ACHN (cell line): ENCODE results near the gene MLH3.

Experiments used
- DNase-seq: peaks from one replicate; pipeline ENCODE4 v3.0.0-alpha.2; 2015
- in situ Hi-C: cut with HindIII; loops from 2 replicates; pipeline ENCODE4 v1.10.0; 2017; ENCODE audit warnings: low sequenced_read_pairs, low pct_ligation_motif_present, low pct_unique_long_range_greater_than_20kb

The MLH3 gene

GRCh38 chr14:74978416-74978947, 72.8 kb downstream of the MLH3 start:
- DNase-seq: no peak
- in situ Hi-C loops: no loop called here

DNA sequence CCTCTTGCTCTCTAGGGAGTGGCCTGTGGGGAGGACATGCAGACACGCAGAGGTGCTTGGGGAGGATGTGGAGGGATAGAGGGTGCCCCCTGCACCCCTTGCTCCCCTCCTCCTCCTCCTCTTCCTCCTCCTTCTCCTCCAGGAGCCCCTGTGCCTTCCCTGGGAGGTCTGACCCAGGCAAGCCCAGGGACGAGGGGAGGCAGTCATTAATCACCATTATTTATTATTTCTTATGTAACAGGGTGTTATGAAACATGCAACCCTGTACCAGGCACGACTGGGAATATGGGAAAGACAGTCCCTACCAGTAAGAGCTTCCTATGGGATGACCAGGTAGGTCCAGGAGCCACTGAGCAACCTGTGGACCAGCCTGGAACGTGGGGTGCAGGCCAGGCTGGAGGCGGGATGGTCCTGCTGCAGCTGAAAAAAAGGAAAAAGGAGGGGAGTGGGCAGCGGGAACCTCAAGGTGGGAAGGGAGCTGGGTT, 73.3 kb downstream of the MLH3 start:
- no peak for DNase-seq
- in situ Hi-C loops: no loop called here

DNA sequence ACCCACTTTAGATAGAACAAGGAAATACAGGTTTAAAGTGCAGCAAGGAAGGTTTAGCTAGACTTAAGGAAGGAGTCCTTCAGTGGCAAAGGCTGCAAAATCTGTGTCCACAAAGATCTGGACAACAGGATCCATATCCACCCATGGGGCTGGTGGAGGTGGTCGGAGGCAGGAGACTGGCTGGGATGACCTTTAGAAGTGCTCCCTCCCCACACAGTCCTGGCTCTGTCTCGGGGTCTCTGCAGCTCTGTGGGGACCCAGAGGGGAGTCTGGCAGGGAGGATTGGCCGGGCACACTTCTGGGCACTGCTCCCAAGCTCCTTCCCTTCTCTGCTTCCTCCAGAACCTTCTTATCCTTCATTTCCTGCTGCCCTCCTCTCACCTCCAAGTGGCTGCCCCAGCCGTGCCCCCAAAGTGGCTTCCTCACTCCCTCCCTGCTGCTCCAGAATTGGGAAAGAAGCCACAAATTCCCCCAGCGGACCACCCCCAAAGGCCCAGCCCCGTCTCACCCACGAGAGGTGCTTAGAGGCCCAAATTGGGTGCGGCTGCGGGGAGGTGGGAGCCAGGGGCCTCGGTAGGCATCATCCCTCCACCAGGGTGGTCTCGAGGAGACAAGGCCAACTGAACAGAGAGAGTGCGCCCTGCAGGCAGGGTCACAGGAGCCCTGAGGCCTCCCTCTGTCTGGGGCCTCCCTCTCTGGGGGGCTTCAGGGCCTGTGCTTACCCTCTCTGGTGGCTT, 73.9 kb downstream of the MLH3 start:
- in situ Hi-C loops: no loop called here

DNA sequence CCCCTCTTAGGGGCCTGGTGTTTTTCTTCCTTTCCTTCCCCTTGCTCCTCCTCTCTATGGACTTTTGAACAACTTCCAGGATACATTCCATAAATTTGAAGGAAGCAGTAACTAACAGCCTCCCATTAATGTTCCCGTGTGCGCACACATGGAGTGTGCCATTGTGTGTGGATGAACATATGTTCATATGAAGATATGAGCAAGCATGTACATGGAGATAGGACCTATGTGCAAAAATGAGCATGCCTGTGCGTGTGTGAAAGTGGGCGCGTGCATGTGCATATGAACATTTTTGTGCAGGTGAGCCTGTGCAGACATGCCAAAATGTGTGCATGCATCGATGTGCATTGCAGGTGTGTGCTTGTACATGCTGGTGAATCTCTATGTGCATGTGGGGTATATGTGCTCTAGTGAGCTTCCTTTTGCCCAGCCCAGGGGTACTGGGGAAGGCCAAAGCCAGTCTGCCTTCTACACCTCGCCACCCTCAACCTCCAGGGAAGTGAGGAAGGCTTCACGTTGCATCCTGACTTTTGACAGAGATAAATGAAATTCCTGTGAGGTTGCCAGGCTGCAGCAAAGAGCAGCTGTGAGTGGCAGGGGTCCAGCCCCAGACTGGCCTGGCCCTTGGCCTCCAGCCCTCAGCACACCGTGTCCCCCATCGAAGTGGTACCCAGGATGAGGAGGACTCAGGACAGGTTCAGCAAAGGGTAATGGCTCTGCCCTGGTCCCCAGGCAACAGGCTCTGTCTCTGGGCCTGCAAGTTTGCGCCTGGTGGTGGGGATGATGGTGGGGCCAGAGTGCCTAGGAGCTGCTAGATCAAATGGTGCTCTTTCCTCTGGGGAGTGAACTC, 74.8 kb downstream of the MLH3 start:
- in situ Hi-C loops: no loop called here
- no peak for DNase-seq

More for the DNA sequence above, 73.9 kb downstream of the MLH3 start:
- DNase-seq: no peak

DNA sequence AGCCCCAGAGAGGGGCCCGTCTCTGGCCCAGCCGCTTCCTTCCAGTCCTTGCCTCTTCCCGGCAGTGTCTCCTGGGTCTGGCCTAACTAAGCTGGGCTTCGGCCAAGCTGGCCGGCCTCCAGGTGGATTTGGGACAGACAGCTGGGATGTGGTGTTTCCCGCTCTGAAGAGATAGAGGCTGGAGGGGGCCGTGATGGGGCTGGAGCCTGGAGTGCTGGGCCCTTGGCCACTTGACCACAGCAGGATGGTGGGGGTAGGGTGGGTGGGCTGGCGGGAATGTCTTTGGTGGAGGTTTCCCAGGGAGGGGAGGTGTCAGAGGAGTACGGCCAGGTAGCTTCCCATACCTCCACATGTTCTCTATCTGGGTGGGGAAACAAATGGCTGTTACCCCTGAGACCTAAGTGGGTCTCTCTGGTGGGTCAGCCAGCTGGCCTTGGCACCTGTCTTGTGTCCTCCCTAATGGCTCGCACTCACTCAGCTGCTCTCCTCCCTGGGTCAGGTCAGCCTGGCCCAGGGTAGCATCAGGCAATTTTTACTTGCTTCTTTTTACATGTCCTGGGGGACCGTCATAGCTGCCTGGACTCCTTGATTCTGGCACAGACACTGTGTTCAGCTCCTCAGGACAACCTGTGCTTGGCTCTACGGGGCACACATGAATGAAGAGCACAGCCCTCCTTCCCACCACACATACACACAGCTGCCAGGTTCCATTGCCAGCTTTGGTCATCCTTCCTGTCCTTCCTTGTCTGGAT, 76.0 kb downstream of the MLH3 start:
- no peak for DNase-seq
- in situ Hi-C loops: no loop called here

- no peak for DNase-seq
- in situ Hi-C loops: no loop called here
These were observed 76.8 kb downstream of the MLH3 start for GRCh38 chr14:74974364-74975058.

DNA sequence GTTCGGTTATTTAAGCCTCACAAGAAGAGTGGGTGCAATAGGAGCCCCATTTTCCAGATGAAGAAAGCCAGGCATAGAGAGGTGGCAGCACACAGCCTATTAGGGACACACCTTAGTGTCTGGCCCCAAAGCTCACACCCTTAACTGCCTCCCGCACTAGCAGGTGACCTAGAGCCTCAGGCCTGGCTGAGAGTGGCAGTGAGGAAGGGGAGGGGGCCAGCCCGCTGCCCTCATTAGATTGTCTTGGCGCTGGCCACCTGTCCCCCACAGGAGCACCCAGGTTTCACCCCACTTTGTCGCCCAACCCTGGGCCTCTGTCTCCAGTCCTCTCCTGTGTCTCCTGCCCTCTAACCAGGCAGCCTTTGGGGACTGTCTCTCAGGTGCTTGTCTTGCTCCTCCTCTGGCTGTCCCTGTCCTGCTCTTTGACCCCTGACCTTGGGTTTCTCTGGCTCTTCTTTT, 77.3 kb downstream of the MLH3 start:
- no peak for DNase-seq
- in situ Hi-C loops: no loop called here

GRCh38 chr14:74973003-74973653, 78.1 kb downstream of the MLH3 start:
- DNase-seq: no peak
- in situ Hi-C loops: no loop called here

GRCh38 chr14:74968811-74969210, 82.5 kb downstream of the MLH3 start:
- in situ Hi-C loops: no loop called here
- no peak for DNase-seq

- in situ Hi-C loops: no loop called here
- DNase-seq: no peak
These were observed 85.6 kb downstream of the MLH3 start for GRCh38 chr14:74965486-74966153.

- in situ Hi-C loops: no loop called here
These were observed 86.3 kb downstream of the MLH3 start for GRCh38 chr14:74964787-74965485.

More at GRCh38 chr14:74964787-74965485, 86.3 kb downstream of the MLH3 start:
- no peak for DNase-seq
